Measurements from ENCODE around the gene AGBL1. TPM values are rescaled to one million over a fixed set of nuclear protein-coding genes. Genes with fewer than 3 reads are reported as not detected.

Gene AGBL1
- total RNA-seq, 1 experiment from 2014 or later, result not detected

- TF ChIP-seq CTCF (conservative IDR thresholded peaks at IDR 0.05) (no peak), EZH2 (IDR thresholded peaks at IDR 0.05; ENCODE audit: low read depth) (no peak)
Measured at GRCh38 chr15:86229936-86230335, 150.3 kb downstream of the AGBL1 start.

GRCh38 chr15:86231864-86232721 lies 152.4 kb downstream of the AGBL1 start:
- Histone ChIP-seq H3K4me2 (no peak overlapping the region), H2AFZ (no peak overlapping the region), H3K9me2 (ENCODE audit: insufficient read depth) (no peaks in the 10 kb centered on the region), H3K27ac (no peak overlapping the region), H3K79me2 (ENCODE audit: low read depth) (no peaks in the 10 kb centered on the region), H3K27me3 (ENCODE audit: insufficient read depth, low read depth) (peaks cover 13% of the 10 kb centered on the region; the same call in 1 of the 2 replicates), H3K36me3 (ENCODE audit: low read depth) (no peaks in the 10 kb centered on the region), H3K4me3 (no peak overlapping the region), H3F3A (ENCODE audit: insufficient read depth, low read depth) (no peaks in the 10 kb centered on the region), H3K9me3 (ENCODE audit: insufficient read depth, low read depth) (no peaks in the 10 kb centered on the region), H3K4me1 (replicated peaks; ENCODE audit: insufficient read depth) (no peaks in the 10 kb centered on the region), H4K20me1 (ENCODE audit: insufficient read depth) (no peaks in the 10 kb centered on the region)
- TF ChIP-seq EZH2 (IDR thresholded peaks at IDR 0.05; ENCODE audit: low read depth), result no peak
- TF ChIP-seq CTCF (conservative IDR thresholded peaks at IDR 0.05), result peak; percentile 61
- DNase-seq, result no peak
- POLR2A ChIA-PET (ENCODE audit: unreplicated experiment), result no interaction called here
- intact Hi-C loops (cut with micrococcal nuclease; ENCODE audit: unreplicated experiment), result loop anchor here (10.0 kb wide), 1 partner anchor 367 kb away; no protein-coding TSS in a partner anchor
- BruUV-seq (replicated peaks), result no TSS peak
- CTCF ChIA-PET, result no interaction called here

More at GRCh38 chr15:86229936-86230335, 150.3 kb downstream of the AGBL1 start:
- no peak overlapping the region for H2AFZ ChIP-seq
- intact Hi-C loops (cut with micrococcal nuclease; ENCODE audit: unreplicated experiment), result loop anchor here (10.0 kb wide), 1 partner anchor 365 kb away; no protein-coding TSS in a partner anchor
- ChIA-PET POLR2A (ENCODE audit: unreplicated experiment) (no interaction called here), CTCF (no interaction called here)
- no peak for DNase-seq
- BruUV-seq (replicated peaks), result no TSS peak
- no peaks in the 10 kb centered on the region for H3K9me2 ChIP-seq (ENCODE audit: insufficient read depth)
- no peaks in the 10 kb centered on the region for H3K36me3 ChIP-seq (ENCODE audit: low read depth)
- H3K9me3 ChIP-seq (ENCODE audit: insufficient read depth, low read depth), result no peaks in the 10 kb centered on the region
- H3F3A ChIP-seq (ENCODE audit: insufficient read depth, low read depth), result no peaks in the 10 kb centered on the region
- no peaks in the 10 kb centered on the region for H3K79me2 ChIP-seq (ENCODE audit: low read depth)
- no peaks in the 10 kb centered on the region for H3K4me1 ChIP-seq (replicated peaks; ENCODE audit: insufficient read depth)
- H3K27ac ChIP-seq, result no peak overlapping the region
- no peak overlapping the region for H3K4me2 ChIP-seq
- 0 out of 2 replicates have a peak, but pooled peaks cover 13% of the 10 kb centered on the region for H3K27me3 ChIP-seq (ENCODE audit: insufficient read depth, low read depth)
- H3K4me3 ChIP-seq, result no peak overlapping the region
- no peaks in the 10 kb centered on the region for H4K20me1 ChIP-seq (ENCODE audit: insufficient read depth)

- intact Hi-C loops (cut with micrococcal nuclease; ENCODE audit: unreplicated experiment), result loop anchor here (10.0 kb wide), 1 partner anchor 371 kb away; no protein-coding TSS in a partner anchor
- H3K27ac ChIP-seq, result no peak overlapping the region
- H3K79me2 ChIP-seq (ENCODE audit: low read depth), result no peaks in the 10 kb centered on the region
- no peaks in the 10 kb centered on the region for H3K9me3 ChIP-seq (ENCODE audit: insufficient read depth, low read depth)
- no peak for TF ChIP-seq CTCF (conservative IDR thresholded peaks at IDR 0.05)
- H2AFZ ChIP-seq, result no peak overlapping the region
- no peaks in the 10 kb centered on the region for H3K4me1 ChIP-seq (replicated peaks; ENCODE audit: insufficient read depth)
- H3K9me2 ChIP-seq (ENCODE audit: insufficient read depth), result no peaks in the 10 kb centered on the region
- H3K4me2 ChIP-seq, result no peak overlapping the region
- no peaks in the 10 kb centered on the region for H3F3A ChIP-seq (ENCODE audit: insufficient read depth, low read depth)
- H3K36me3 ChIP-seq (ENCODE audit: low read depth), result no peaks in the 10 kb centered on the region
- BruUV-seq (replicated peaks), result no TSS peak
- no peak for DNase-seq
- peaks cover 12% of the 10 kb centered on the region for H3K27me3 ChIP-seq (ENCODE audit: insufficient read depth, low read depth)
- ChIA-PET POLR2A (ENCODE audit: unreplicated experiment) (no interaction called here), CTCF (no interaction called here)
- no peaks in the 10 kb centered on the region for H4K20me1 ChIP-seq (ENCODE audit: insufficient read depth)
- no peak overlapping the region for H3K4me3 ChIP-seq
Measured at GRCh38 chr15:86235667-86236066, 156.0 kb downstream of the AGBL1 start.

All from PC-9 (cell line).